OCI-LY7 (cell line): Measurements from ENCODE around the gene FHDC1. TPM values are rescaled to one million over a fixed set of nuclear protein-coding genes. Genes with fewer than 3 reads are reported as not detected.

ENCODE experiments used
- BruUV-seq: library from RNA; stranded (reverse); fragments of 400-500 nt; replicated peaks from 2 replicates; lab custom pipeline; 2021; lab: Mats Ljungman, UMichigan
- CTCF ChIA-PET: fragments of 300-600 bp; sonication (Branson Sonifier 250); formaldehyde crosslinking; loops from one replicate; lab custom pipeline; 2022; ENCODE audit warnings: antibody characterized with exemption; ENCODE audit not compliant: unreplicated experiment; lab: Charles Lee
- POLR2A ChIA-PET: fragments of 300-600 bp; sonication (Branson Sonifier 250); formaldehyde crosslinking; loops from one replicate; lab custom pipeline; 2022; ENCODE audit warnings: antibody characterized with exemption; lab: Charles Lee
- DNase-seq: peaks from one replicate; pipeline ENCODE4 v3.0.0-alpha.2; 2015; ENCODE audit warnings: low spot score
- H2AFZ ChIP-seq: fragments of 200-600 bp; sonication (generic), shearing (Covaris generic); 2 replicates; pipeline ENCODE4 v1.6.1; 2014; ENCODE audit warnings: mild to moderate bottlenecking, antibody characterized with exemption, low read length, moderate library complexity
- H3K27ac ChIP-seq: fragments of 200-600 bp; sonication (generic); 2 replicates; pipeline ENCODE4 v1.5.1; 2014; ENCODE audit warnings: mixed run types, low read depth, mild to moderate bottlenecking, moderate library complexity, low read length, inconsistent platforms; ENCODE audit not compliant: poor library complexity, severe bottlenecking
- H3K36me3 ChIP-seq: fragments of 200-600 bp; sonication (generic); 2 replicates; pipeline ENCODE4 v1.6.1; 2014; ENCODE audit warnings: mild to moderate bottlenecking, antibody characterized with exemption, low read length, moderate library complexity, mixed read lengths; ENCODE audit not compliant: insufficient read depth
- H3K4me1 ChIP-seq: fragments of 200-600 bp; sonication (generic); 2 replicates; pipeline ENCODE4 v1.5.1; 2014; ENCODE audit warnings: mild to moderate bottlenecking, low read length; ENCODE audit not compliant: insufficient read depth, poor library complexity, severe bottlenecking
- H3K4me2 ChIP-seq: fragments of 200-600 bp; sonication (generic); 2 replicates; pipeline ENCODE4 v1.6.1; 2014; ENCODE audit warnings: mild to moderate bottlenecking, low read length
- H3K4me3 ChIP-seq: fragments of 200-600 bp; sonication (generic); 2 replicates; pipeline ENCODE4 v1.5.1; 2014; ENCODE audit warnings: mild to moderate bottlenecking, low read depth, low read length; ENCODE audit not compliant: poor library complexity, severe bottlenecking
- H3K79me2 ChIP-seq: fragments of 200-600 bp; sonication (generic); 2 replicates; pipeline ENCODE4 v1.6.1; 2016; ENCODE audit warnings: low read depth, mild to moderate bottlenecking, low read length, moderate library complexity, mixed read lengths; ENCODE audit not compliant: insufficient read depth
- H3K9me2 ChIP-seq: fragments of 200-600 bp; sonication (generic); 2 replicates; pipeline ENCODE4 v1.6.1; 2016; ENCODE audit warnings: mild to moderate bottlenecking, low read length, mixed read lengths; ENCODE audit not compliant: insufficient read depth
- H3K9me3 ChIP-seq: fragments of 200-600 bp; sonication (generic); 2 replicates; pipeline ENCODE4 v1.6.1; 2014; ENCODE audit warnings: mild to moderate bottlenecking, mixed run types, low read length, mixed read lengths
- H4K20me1 ChIP-seq: fragments of 200-600 bp; sonication (generic); 2 replicates; pipeline ENCODE4 v1.6.1; 2014; ENCODE audit warnings: mild to moderate bottlenecking, antibody characterized with exemption, low read length, moderate library complexity, mixed read lengths; ENCODE audit not compliant: insufficient read depth
- EZH2phosphoT487 ChIP-seq: fragments of 200-600 bp; sonication (generic); IDR thresholded peaks from 2 replicates; pipeline ENCODE4 v1.6.1; 2018; ENCODE audit warnings: low read depth, borderline replicate concordance, mild to moderate bottlenecking, mixed run types, antibody characterized with exemption, low read length, moderate library complexity, mixed read lengths
- intact Hi-C: fragments of 100-400 bp; cut with micrococcal nuclease; formaldehyde crosslinking; loops from one replicate; pipeline ENCODE4 v1.10.0; 2022; ENCODE audit not compliant: unreplicated experiment
- total RNA-seq, 2 experiments: library from RNA; depleted of rRNA in 1 of 2; stranded (reverse); fragments of >200 nt in 1 of 2; shearing (Covaris generic) in 1 of 2; gene quantifications; 2 replicates each; pipeline ENCODE4 v1.2.3, GENCODE V29; 2014 to 2022
- TF ChIP-seq, protein P1 (sequence below): fragments of 200-600 bp; sonication (generic); conservative IDR thresholded peaks from 2 replicates; pipeline ENCODE4 v1.5.1; 2014; ENCODE audit warnings: mild to moderate bottlenecking, antibody characterized with exemption, low read length, moderate library complexity, mixed read lengths

The FHDC1 gene
- total RNA-seq, 2 experiments from 2014 or later: 0.04 to 0.13 TPM

DNA sequence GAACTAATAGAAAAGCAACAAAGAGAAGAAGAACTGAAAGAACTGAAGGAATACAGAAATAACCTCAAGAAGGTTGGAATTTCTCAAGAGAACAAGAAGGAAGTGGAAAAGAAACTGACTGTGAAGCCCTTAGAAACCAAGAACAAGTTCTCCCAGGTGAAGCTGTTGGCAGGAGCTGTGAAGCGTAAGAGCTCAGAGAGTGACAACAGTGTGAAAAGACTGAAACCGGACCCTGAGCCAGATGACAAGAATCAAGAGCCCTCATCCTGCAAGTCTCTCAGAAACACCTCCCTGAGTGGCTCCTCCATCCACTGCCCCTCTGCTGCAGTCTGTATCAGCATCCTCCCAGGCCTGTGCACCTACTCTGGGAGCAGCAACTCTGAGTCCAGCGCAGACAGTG lies 8.4 kb upstream of the FHDC1 start:
- POLR2A ChIA-PET: no interaction called here
- no TSS peak for BruUV-seq
- TF ChIP-seq, protein P1, sequence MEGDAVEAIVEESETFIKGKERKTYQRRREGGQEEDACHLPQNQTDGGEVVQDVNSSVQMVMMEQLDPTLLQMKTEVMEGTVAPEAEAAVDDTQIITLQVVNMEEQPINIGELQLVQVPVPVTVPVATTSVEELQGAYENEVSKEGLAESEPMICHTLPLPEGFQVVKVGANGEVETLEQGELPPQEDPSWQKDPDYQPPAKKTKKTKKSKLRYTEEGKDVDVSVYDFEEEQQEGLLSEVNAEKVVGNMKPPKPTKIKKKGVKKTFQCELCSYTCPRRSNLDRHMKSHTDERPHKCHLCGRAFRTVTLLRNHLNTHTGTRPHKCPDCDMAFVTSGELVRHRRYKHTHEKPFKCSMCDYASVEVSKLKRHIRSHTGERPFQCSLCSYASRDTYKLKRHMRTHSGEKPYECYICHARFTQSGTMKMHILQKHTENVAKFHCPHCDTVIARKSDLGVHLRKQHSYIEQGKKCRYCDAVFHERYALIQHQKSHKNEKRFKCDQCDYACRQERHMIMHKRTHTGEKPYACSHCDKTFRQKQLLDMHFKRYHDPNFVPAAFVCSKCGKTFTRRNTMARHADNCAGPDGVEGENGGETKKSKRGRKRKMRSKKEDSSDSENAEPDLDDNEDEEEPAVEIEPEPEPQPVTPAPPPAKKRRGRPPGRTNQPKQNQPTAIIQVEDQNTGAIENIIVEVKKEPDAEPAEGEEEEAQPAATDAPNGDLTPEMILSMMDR: no peak
- TF ChIP-seq EZH2phosphoT487: no peak

DNA sequence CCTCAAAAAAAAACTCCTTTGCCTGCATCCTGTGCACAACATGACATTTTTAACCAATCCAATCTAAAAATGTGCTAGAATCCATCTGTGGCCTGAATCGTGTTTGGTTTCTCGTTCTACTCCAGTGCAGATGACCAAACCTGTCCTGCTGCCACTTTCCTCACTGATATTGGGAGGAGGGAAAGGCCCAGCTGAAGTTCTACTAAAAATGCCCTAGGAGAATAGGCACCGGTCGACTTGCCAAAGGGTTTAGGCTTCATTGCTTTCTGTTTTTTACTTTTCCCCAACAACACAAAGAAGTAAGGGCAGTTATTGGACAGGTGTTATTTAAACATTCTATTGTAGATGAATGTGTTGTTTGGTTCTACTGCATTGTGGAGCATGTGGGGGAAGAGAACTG lies 7.8 kb upstream of the FHDC1 start:
- intact Hi-C loops: no loop called here
- no peak for DNase-seq
- Histone ChIP-seq H3K9me3 (no peaks in the 10 kb centered on the region), H4K20me1 (no peaks in the 10 kb centered on the region), H3K27ac (no peak overlapping the region), H2AFZ (no peak overlapping the region), H3K4me3 (no peak overlapping the region), H3K9me2 (no peaks in the 10 kb centered on the region), H3K4me2 (no peak overlapping the region), H3K79me2 (no peaks in the 10 kb centered on the region), H3K36me3 (no peaks in the 10 kb centered on the region), H3K4me1 (no peaks in the 10 kb centered on the region)
- CTCF ChIA-PET: no interaction called here
- no peak for TF ChIP-seq EZH2phosphoT487
- no TSS peak for BruUV-seq
- POLR2A ChIA-PET: interaction anchor here (0.8 kb wide), 1 partner anchor 14 kb away, joined by 3 read pairs; no protein-coding TSS in a partner anchor

More for the DNA sequence above, 8.4 kb upstream of the FHDC1 start:
- H3K79me2 ChIP-seq: no peaks in the 10 kb centered on the region
- no peak overlapping the region for H2AFZ ChIP-seq
- no peaks in the 10 kb centered on the region for H3K9me2 ChIP-seq
- DNase-seq: no peak
- no peaks in the 10 kb centered on the region for H4K20me1 ChIP-seq
- CTCF ChIA-PET: no interaction called here
- no peak overlapping the region for H3K27ac ChIP-seq
- H3K4me2 ChIP-seq: no peak overlapping the region
- no peaks in the 10 kb centered on the region for H3K36me3 ChIP-seq
- H3K9me3 ChIP-seq: no peaks in the 10 kb centered on the region
- no peak overlapping the region for H3K4me3 ChIP-seq
- no peaks in the 10 kb centered on the region for H3K4me1 ChIP-seq
- intact Hi-C loops: no loop called here

DNA sequence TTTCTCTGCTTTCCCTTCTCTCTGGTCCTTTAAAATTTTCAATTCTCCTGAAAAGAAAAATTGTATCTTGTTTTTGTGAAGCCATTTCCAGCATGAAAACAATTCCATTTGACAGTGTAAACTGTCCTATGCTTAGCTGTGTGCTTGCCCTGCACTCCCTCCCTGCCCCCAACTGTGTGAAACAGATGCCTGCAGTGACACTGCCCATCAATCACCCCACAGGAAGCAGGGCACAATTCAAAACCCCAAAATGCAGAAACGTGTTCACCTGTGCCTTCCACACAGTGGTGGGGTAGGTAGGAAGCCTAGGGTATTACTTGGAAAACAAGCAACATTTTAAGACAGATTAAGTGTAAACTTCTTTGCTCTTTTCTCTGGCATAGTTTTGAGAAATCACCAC lies 6.2 kb upstream of the FHDC1 start:
- no peak overlapping the region for H3K4me2 ChIP-seq
- no peak for DNase-seq
- no peak for TF ChIP-seq EZH2phosphoT487
- TF ChIP-seq, protein P1: no peak
- ChIA-PET POLR2A (interaction anchor here (0.6 kb wide), 1 partner anchor 10 kb away, joined by 3 read pairs; no protein-coding TSS in a partner anchor), CTCF (no interaction called here)
- H3K36me3 ChIP-seq: no peaks in the 10 kb centered on the region
- no peaks in the 10 kb centered on the region for H4K20me1 ChIP-seq
- no peaks in the 10 kb centered on the region for H3K9me3 ChIP-seq
- H2AFZ ChIP-seq: no peak overlapping the region
- no peak overlapping the region for H3K4me3 ChIP-seq
- intact Hi-C loops: loop anchor here (10.0 kb wide), 1 partner anchor 195 kb away; no protein-coding TSS in a partner anchor
- no peaks in the 10 kb centered on the region for H3K9me2 ChIP-seq
- H3K4me1 ChIP-seq: no peaks in the 10 kb centered on the region
- H3K79me2 ChIP-seq: no peaks in the 10 kb centered on the region
- BruUV-seq: no TSS peak
- H3K27ac ChIP-seq: no peak overlapping the region
